ES-I3 (cell line): Measurements from ENCODE around the gene SEMA7A.
"Not testable (repeated sequence)": the region's sequence is repeated elsewhere in the genome, so short reads cannot be mapped to it uniquely, and the experiment has no call there.

Experiments used
- H3K36me3 ChIP-seq: 2 replicates; pipeline ENCODE4 v1.6.1; 2013; ENCODE audit warnings: mild to moderate bottlenecking, low read length, control low read depth, moderate library complexity; ENCODE audit not compliant: insufficient read depth
- H3K4me1 ChIP-seq: 2 replicates; pipeline ENCODE4 v1.6.1; 2013; ENCODE audit warnings: mild to moderate bottlenecking, control low read depth, low read length; ENCODE audit not compliant: insufficient read depth
- H3K9ac ChIP-seq: 2 replicates; pipeline ENCODE4 v1.6.1; 2013; ENCODE audit warnings: low read depth, mild to moderate bottlenecking, low read length, moderate library complexity
- H3K9me3 ChIP-seq: 2 replicates; pipeline ENCODE4 v1.6.1; 2013; ENCODE audit warnings: mild to moderate bottlenecking, low read length, moderate library complexity; ENCODE audit not compliant: control insufficient read depth, insufficient read depth

Gene SEMA7A

GRCh38 chr15:74398183-74398582 is 35.6 kb downstream of the SEMA7A start:
- no peaks in the 10 kb centered on the region for H3K36me3 ChIP-seq
- H3K9ac ChIP-seq: no peak overlapping the region
- peaks cover 13% of the 10 kb centered on the region; the same call in 1 of the 2 replicates for H3K4me1 ChIP-seq
- H3K9me3 ChIP-seq: no peaks in the 10 kb centered on the region

- Histone ChIP-seq H3K36me3 (no peaks in the 10 kb centered on the region), H3K9me3 (no peaks in the 10 kb centered on the region), H3K4me1 (peaks cover 13% of the 10 kb centered on the region; the same call in 1 of the 2 replicates), H3K9ac (no peak overlapping the region)
Measured at GRCh38 chr15:74397239-74398068, 36.3 kb downstream of the SEMA7A start.

GRCh38 chr15:74396445-74397238 is 37.1 kb downstream of the SEMA7A start:
- H3K36me3 ChIP-seq: no peaks in the 10 kb centered on the region
- H3K9ac ChIP-seq: no peak overlapping the region
- H3K9me3 ChIP-seq: no peaks in the 10 kb centered on the region
- peaks cover 13% of the 10 kb centered on the region; the same call in 1 of the 2 replicates for H3K4me1 ChIP-seq

GRCh38 chr15:74396146-74396438 is 37.7 kb downstream of the SEMA7A start:
- no peaks in the 10 kb centered on the region for H3K9me3 ChIP-seq
- H3K36me3 ChIP-seq: no peaks in the 10 kb centered on the region
- peaks cover 13% of the 10 kb centered on the region; the same call in 1 of the 2 replicates for H3K4me1 ChIP-seq
- H3K9ac ChIP-seq: no peak overlapping the region

GRCh38 chr15:74395319-74396145 is 38.2 kb downstream of the SEMA7A start:
- Histone ChIP-seq H3K9ac (no peak overlapping the region), H3K36me3 (no peaks in the 10 kb centered on the region), H3K4me1 (peaks cover 13% of the 10 kb centered on the region; the same call in 1 of the 2 replicates), H3K9me3 (no peaks in the 10 kb centered on the region)

GRCh38 chr15:74394090-74394846 is 39.5 kb downstream of the SEMA7A start:
- peaks cover 13% of the 10 kb centered on the region; the same call in 1 of the 2 replicates for H3K4me1 ChIP-seq

GRCh38 chr15:74393423-74393822 is 40.3 kb downstream of the SEMA7A start:
- Histone ChIP-seq H3K4me1 (peaks cover 19% of the 10 kb centered on the region), H3K36me3 (no peaks in the 10 kb centered on the region), H3K9ac (no peak overlapping the region), H3K9me3 (no peaks in the 10 kb centered on the region)

More at GRCh38 chr15:74394090-74394846, 39.5 kb downstream of the SEMA7A start:
- Histone ChIP-seq H3K9ac (no peak overlapping the region), H3K36me3 (no peaks in the 10 kb centered on the region), H3K9me3 (no peaks in the 10 kb centered on the region)

- no peak overlapping the region for H3K9ac ChIP-seq
Measured at GRCh38 chr15:74392902-74393301, 40.9 kb downstream of the SEMA7A start.

GRCh38 chr15:74392451-74392830 is 41.3 kb downstream of the SEMA7A start:
- no peaks in the 10 kb centered on the region for H3K9me3 ChIP-seq
- no peak overlapping the region for H3K9ac ChIP-seq
- no peaks in the 10 kb centered on the region for H3K36me3 ChIP-seq
- H3K4me1 ChIP-seq: peaks cover 24% of the 10 kb centered on the region

More at GRCh38 chr15:74392902-74393301, 40.9 kb downstream of the SEMA7A start:
- no peaks in the 10 kb centered on the region for H3K36me3 ChIP-seq
- no peaks in the 10 kb centered on the region for H3K9me3 ChIP-seq
- peaks cover 24% of the 10 kb centered on the region for H3K4me1 ChIP-seq

- H3K9ac ChIP-seq: no peak overlapping the region
- no peaks in the 10 kb centered on the region for H3K9me3 ChIP-seq
- no peaks in the 10 kb centered on the region for H3K36me3 ChIP-seq
- peaks cover 23% of the 10 kb centered on the region for H3K4me1 ChIP-seq
Measured at GRCh38 chr15:74391582-74392450, 41.9 kb downstream of the SEMA7A start.

GRCh38 chr15:74390647-74391288 is 43.0 kb downstream of the SEMA7A start:
- Histone ChIP-seq H3K9me3 (no peaks in the 10 kb centered on the region), H3K9ac (no peak overlapping the region), H3K36me3 (no peaks in the 10 kb centered on the region), H3K4me1 (peaks cover 26% of the 10 kb centered on the region)

- H3K36me3 ChIP-seq, H3K9ac ChIP-seq: not testable (repeated sequence)
- H3K4me1 ChIP-seq: peaks cover 31% of the 10 kb centered on the region
Measured at GRCh38 chr15:74390049-74390646, 43.6 kb downstream of the SEMA7A start.

More at GRCh38 chr15:74390049-74390646, 43.6 kb downstream of the SEMA7A start:
- not testable (repeated sequence) for H3K9me3 ChIP-seq
